Activated gamma-delta T cell treated with anti-CD3 and anti-CD28 coated beads, Interleukin-2, amount 50 U/mL, for 16 hours (primary cell): Measurements from ENCODE around the gene LNPEP.
"Not testable (repeated sequence)": the region's sequence is repeated elsewhere in the genome, so short reads cannot be mapped to it uniquely, and the experiment has no call there.

Experiments used
- DNase-seq: peaks from one replicate; pipeline ENCODE4 v3.0.0-alpha.2; 2020; ENCODE audit warnings: low read depth

Gene LNPEP

GRCh38 chr5:97065475-97065874, 129.6 kb downstream of the LNPEP start:
- DNase-seq, result no peak

GRCh38 chr5:97067296-97067850, 131.5 kb downstream of the LNPEP start:
- no peak for DNase-seq

- no peak for DNase-seq
Measured at GRCh38 chr5:97070234-97070633, 134.4 kb downstream of the LNPEP start.

- DNase-seq, result no peak
Measured at GRCh38 chr5:97071101-97071500, 135.2 kb downstream of the LNPEP start.

GRCh38 chr5:97071993-97072392, 136.1 kb downstream of the LNPEP start:
- DNase-seq, result no peak

- no peak for DNase-seq
Measured at GRCh38 chr5:97072696-97073095, 136.8 kb downstream of the LNPEP start.

GRCh38 chr5:97073420-97073819, 137.5 kb downstream of the LNPEP start:
- DNase-seq, result no peak

GRCh38 chr5:97074859-97075489, 139.1 kb downstream of the LNPEP start:
- no peak for DNase-seq

- DNase-seq, result no peak
Measured at GRCh38 chr5:97075649-97076048, 139.8 kb downstream of the LNPEP start.

- DNase-seq, result no peak
Measured at GRCh38 chr5:97076098-97076497, 140.2 kb downstream of the LNPEP start.

- no peak for DNase-seq
Measured at GRCh38 chr5:97077246-97077645, 141.4 kb downstream of the LNPEP start.

GRCh38 chr5:97078958-97079743, 143.3 kb downstream of the LNPEP start:
- no peak for DNase-seq

- DNase-seq, result not testable (repeated sequence)
Measured at GRCh38 chr5:97084782-97085458, 149.0 kb downstream of the LNPEP start.

GRCh38 chr5:97085459-97086181, 149.7 kb downstream of the LNPEP start:
- DNase-seq, result no peak
